ENCODE measurements around the gene FCRL4.

FCRL4 gene

DNA sequence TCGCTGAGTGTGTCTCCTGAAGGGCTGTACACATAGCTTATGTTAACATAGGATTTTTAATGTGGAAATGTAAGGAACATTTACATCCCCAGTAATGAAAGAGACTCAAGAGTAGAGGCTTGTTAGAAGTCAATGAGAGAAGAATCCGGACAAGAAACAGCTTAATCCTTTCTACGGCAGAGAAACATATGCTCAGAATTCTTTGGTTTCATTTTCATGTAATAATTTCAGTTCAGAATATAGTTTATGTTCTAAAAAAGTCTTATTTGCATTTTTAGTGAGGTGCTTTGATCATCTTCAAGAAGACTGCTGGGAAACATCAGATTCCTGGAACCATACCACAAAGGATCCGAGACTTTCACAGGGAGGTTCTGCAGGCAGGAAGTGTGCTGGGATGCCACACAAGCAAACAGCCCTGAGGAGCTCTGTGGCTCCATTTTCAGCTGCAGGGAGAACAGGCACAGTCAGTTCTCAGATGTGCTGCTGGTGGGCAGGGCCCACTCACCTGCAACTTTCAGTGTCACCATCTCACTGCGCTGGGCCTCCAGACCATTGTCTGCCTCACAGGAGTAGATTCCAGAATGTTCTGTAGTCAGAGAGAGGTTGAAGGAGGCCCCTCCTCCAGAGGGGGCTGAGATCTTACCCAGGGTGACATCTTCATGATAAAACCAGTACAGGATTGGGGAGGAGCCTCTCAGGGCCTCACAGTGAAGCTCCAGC, 74.0 kb downstream of the FCRL4 start:
- Mint-ChIP-seq H3K27ac (no peak overlapping the region), H3K9me3 (no peaks in the 10 kb centered on the region), H3K36me3 (ENCODE audit: low read depth) (no peaks in the 10 kb centered on the region), H3K4me1 (ENCODE audit: low read depth) (peaks cover 11% of the 10 kb centered on the region), H3K27me3 (peaks cover 3% of the 10 kb centered on the region), H3K4me3 (no peak overlapping the region)
- DNase-seq, result no peak

Data from activated T-cell treated with anti-CD3 and anti-CD28 coated beads, Interleukin-2, amount 50 U/mL, for 24 hours (primary cell).